Activated CD8-positive, alpha-beta memory T cell treated with anti-CD3 and anti-CD28 coated beads, Interleukin-2, amount 50 U/mL, for 4 hours (primary cell): ENCODE results near the gene FHAD1.
"Not testable (repeated sequence)": the region's sequence is repeated elsewhere in the genome, so short reads cannot be mapped to it uniquely, and the experiment has no call there.

ENCODE experiments used
- DNase-seq: peaks from one replicate; pipeline ENCODE4 v3.0.0-alpha.2; 2020

FHAD1 gene

DNA sequence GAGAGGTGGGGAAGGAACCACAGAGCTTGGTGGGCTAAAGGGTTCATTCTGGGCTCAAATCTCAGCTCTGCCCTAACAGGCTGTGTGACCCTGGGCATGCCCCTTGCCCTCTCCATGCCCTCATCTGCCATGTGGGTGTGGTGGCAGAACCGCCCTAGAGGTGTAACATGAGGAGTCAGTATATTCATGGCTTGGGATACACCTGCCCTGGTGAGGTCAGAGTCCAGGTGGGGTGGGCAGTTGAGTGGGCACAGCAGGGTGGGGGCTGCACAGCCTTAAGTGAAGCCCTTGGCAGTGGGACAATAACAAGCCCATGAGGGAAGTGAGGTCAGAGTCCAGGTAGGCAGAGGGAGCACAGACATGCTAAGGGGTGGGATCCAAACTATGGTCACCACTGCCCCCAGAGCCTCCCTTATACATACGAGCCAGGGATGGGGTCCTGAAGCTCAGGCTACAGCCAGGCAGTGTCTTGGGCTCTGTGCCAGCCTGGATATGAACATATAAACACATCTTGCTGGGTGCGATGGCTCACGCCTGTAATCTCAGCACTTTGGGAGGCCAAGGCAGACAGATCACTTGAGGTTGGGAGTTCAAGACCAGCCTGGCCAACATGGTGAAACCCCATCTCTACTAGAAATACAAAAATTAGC, 103.7 kb downstream of the FHAD1 start:
- no peak for DNase-seq

DNA sequence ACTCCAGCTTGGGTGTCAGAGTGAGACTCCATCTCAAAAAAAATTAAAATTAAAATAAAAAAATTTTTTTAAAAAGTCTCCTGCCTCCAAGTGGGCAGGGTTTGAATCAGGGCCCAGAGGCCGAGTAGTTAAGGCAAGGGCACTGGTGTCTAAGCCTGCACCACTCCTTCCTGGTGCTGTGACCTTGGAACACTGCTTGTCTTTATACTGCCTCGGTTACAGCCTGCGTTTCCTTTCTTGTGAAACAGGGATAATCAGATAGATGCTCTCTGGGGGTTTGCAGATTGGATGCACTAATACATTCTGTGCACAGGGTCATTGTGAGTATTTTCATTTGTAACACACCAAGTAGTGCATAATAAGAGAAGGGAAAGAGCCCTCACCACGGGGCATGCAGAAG, 104.3 kb downstream of the FHAD1 start:
- DNase-seq = no peak

GRCh38 chr1:15352128-15352957, 105.3 kb downstream of the FHAD1 start:
- DNase-seq = peak; percentile 23

DNA sequence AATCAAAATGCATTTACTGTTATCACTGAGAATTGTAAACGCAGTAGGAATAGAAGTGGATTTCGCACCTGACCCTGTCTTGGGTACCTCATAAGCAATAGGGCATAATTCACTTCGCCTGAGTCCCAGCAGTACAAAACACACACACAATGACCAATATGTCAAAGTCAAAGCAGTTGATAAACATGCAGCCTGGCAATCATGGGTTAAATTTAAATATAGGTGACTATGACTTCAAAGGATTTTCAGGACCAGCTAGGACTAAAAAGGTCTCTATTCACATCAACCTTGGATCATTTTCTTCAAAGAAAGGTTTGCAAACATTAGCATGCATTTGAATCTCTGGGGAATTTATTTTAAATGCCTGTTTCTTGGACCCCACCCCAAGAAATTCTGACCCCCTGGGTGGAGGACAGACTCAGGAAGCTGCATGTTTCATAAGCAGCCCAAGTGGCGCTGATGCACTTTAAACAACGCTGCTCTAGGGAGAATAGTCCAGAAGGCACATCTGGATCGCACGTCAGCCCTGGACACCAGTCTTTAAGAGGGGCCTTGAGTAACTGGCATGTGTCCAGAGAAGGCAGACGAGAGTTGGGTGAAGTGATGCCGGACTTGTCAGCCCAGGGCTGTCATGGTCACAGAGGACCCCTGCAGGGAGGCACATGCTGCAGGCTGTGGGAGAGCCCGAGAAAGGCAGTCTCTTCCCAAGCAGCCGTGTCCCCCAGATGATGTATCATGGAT, 107.0 kb downstream of the FHAD1 start:
- DNase-seq = no peak

DNA sequence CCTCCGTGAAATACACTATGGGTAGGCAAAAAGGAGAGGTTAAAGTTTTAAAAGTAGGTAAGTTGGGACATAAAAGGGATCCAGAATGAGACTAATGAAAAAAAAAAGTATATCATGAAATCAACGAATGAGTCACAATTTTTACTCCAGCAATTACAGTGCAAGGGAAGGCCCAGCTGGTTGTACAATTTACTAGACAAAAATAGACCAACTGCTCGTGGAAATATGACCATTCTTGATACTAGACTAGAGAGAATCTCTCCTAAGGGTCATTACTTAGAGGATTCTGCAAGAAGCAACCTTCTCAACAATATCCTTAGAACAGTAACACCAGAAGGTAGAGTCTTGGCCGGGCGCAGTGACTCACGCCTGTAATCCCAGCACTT, 107.5 kb downstream of the FHAD1 start:
- DNase-seq = no peak

DNA sequence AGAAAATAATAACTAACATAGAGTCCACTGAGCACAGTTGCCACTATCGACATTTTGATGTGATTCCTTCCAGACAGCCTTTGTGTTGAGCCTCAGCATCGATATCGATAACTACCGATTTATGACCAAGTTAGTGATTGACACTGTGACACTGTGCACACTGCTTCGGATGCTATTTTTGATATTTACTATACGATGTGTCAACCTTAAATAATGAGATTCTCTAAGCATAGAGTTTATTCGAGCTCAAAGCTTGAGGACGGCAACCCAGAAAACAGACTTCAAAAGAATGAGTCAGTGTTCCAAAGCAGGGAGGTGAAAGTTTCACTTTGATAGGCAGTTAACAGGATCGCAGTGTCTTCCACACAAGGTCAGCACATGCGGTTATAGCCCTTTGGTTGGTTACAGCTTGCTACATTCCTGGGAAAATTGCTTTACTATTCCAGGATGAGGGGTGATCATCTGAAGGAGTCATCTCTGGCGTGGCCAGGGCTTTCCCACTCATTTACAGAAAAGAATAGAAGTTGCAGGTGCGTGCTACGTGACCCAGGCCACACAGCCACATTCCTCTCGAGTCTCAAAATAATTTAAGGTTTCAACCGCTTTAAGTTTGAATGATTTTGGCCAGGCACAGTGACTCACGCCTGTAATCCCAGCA, 109.1 kb downstream of the FHAD1 start:
- no peak for DNase-seq

GRCh38 chr1:15357612-15358207, 110.7 kb downstream of the FHAD1 start:
- DNase-seq = no peak

- DNase-seq = no peak
Measured at GRCh38 chr1:15358565-15359133, 111.6 kb downstream of the FHAD1 start.

GRCh38 chr1:15360700-15361099, 113.7 kb downstream of the FHAD1 start:
- DNase-seq = no peak

DNA sequence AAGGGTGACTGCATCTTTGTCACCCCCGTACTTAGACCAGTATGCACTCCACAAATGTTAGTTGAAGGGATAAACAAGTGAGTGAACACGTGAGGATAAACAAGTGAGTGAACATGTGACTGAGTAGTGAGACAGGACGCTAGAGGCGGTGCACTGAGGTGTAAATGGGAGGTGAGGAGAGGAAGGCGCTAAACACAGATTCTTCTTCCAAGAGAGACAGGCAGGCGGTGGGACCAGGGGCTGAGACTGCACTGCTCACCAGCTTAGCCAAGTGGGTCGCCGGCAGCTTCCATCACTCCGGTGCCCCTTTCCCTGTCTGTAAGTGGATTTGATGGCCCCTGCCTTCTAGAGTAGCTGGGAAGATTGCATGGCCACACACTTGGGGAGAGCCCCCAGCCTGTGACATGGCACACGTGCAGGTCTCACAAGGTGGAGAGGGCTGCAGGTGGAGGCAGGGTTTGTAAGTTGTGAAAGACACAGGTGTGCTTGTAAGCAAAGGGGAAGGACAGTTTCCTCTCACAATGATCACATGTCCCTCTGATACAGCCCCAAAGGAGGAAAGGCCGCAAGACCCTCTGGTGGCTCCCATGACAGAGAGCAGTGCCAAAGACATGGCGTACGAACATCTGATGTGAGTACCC, 115.2 kb downstream of the FHAD1 start:
- no peak for DNase-seq

DNA sequence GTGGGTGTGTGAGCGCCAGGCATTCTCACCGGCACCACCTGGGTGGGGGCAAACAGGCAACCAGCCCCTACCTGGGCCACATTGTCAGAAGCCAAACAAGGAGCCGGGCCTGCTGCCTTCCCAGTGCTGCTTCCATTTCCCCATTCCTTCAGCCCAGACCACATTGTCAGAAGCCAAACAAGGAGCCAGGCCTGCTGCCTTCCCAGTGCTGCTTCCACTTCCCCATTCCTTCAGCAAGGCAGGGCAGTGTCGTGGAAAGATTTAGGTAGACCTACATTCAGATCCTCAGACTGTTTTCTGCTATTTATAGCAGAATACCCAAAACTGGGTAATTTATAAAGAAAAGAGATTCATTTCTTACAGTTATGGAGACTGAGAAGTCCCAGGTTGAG, 115.7 kb downstream of the FHAD1 start:
- no peak for DNase-seq

GRCh38 chr1:15364740-15365139, 117.7 kb downstream of the FHAD1 start:
- no peak for DNase-seq

DNA sequence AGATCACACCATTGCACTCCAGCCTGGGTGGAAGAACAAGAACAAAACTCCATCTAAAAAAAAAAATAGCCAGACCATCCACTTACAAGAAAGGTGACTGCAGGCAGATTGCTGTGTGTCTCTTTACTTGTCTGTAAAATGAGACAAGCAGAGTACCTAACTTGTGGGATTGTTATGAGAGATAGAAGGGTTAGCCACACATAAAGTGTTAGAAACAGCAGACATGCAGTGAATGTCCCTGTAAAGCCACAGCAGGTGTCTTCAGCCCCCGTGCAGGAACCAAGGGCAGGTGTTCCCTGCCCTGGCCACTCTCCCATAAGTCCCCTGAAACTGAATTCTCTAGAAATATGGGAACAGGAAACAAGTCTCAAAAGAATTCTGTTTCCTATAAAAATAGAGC, 121.9 kb downstream of the FHAD1 start:
- no peak for DNase-seq

DNA sequence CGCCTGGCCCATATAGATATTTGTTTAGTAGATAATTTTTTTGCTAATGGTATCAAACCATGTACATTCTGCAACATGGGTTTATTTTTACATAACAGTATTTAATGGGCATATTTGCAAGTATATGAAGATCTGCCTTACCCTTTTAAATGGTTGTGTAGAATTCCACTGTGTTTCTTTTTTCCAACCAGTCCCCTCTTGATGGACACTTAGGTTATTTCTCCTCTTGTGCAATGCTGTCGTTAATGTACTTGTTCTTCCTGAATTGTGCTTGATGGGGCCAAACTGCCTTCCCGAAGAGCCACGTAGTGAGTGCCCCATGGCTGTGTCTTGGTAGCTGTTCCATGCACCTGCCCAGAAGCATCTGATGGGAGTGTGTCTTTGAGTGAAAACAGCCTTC, 123.2 kb downstream of the FHAD1 start:
- no peak for DNase-seq

- DNase-seq = no peak
Measured at GRCh38 chr1:15370781-15371520, 123.9 kb downstream of the FHAD1 start.

- no peak for DNase-seq
Measured at GRCh38 chr1:15371610-15372545, 124.9 kb downstream of the FHAD1 start.

DNA sequence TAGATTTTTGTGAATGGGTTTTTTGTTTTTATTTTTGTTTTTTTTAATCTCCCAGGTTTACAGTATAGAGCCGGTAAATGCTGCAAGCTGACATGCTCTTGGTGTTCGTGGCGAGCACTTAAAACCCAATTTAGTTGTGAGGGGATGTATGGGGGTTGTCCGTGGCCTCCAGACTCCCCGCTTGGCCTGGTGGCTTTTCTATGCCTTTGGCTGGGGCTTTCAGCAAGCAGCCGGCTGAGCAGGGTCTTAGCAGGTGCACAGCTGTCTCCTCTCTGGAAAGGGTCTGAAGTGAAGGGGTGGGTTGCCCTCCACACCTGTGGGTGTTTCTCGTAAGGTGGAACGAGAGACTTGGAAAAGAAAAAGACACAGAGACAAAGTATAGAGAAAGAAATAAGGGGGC, 131.7 kb downstream of the FHAD1 start:
- DNase-seq = no peak

DNA sequence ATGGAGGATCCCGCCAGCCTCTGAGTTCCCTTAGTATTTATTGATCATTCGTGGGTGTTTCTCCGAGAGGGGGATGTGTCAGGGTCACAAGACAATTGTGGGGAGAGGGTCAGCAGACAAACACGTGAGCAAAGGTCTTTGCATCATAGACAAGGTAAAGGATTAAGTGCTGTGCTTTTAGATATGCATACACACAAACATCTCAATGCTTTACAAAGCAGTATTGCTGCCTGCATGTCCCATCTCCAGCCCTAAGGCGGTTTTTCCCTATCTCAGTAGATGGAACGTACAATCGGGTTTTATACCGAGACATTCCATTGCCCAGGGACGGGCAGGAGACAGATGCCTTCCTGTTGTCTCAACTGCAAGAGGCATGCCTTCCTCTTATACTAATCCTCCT, 132.1 kb downstream of the FHAD1 start:
- DNase-seq = not testable (repeated sequence)

DNA sequence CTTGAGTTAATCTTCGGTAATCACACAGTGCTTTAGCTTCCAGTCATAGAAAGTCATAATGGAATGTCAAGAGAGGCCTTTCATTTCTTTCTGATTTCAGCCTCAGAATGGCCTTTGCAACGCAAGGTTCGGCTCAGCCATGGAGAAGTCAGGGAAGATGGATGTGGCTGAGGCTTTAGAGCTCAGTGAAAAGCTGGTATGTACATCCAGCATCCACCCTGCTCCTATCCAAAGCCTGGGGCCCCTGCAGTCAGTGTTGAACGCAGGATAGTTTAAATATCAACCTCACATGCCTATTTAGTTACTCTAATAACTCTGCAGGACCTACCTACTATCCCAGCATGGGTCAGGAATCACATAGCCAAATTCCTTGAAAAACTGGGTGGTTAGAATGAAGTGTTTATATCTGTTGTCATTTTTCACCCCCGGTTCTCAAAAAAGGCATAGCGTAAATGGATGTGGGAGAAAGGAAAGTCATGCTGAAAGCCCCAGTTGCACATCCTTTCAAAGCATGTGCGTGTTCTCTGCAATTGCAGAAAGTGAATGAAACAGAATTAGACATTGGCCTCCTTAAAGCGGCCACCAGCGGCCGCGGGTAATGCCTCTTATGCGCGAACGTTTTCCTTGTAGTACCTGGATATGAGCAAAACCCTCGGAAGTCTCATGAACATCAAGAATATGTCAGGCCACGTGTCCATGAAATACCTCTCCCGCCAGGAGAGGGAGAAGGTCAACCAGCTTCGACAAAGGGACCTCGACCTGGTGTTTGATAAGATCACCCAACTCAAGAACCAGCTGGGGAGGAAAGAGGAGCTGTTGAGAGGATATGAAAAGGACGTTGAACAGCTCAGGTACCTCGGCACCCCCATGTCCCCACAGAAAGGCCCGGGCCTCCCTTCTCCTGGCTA, 133.8 kb downstream of the FHAD1 start:
- DNase-seq = no peak
